Keratinocyte (primary cell): ENCODE results near the gene RPL34. TPM values are rescaled to one million over a fixed set of nuclear protein-coding genes. Genes with fewer than 3 reads are reported as not detected.
A peak's percentile ranks its signal among the peaks of the same experiment; 100 is the strongest.

Experiments
- DNase-seq: peaks from one replicate; pipeline ENCODE4 v3.0.0-alpha.2; 2011; ENCODE audit warnings: low read depth, missing footprints, low spot score
- FAIRE-seq: peaks from 2 replicates; lab custom pipeline; 2011; peaks lifted over from hg19 to GRCh38; lab: Jason Lieb, UNC
- H2AFZ ChIP-seq: 2 replicates; pipeline ENCODE4 v1.6.0; 2012; ENCODE audit warnings: low read length, control low read depth, inconsistent platforms; ENCODE audit not compliant: control insufficient read depth
- H3K27ac ChIP-seq: 2 replicates; pipeline ENCODE4 v1.5.1; 2011; ENCODE audit warnings: low read length; ENCODE audit not compliant: control insufficient read depth, insufficient read depth
- H3K27me3 ChIP-seq: 3 replicates; pipeline ENCODE4 v1.6.0; 2011; ENCODE audit warnings: low read length; ENCODE audit not compliant: control insufficient read depth, insufficient read depth; ENCODE audit errors: extremely low read depth
- H3K36me3 ChIP-seq, 2 experiments: 2 replicates in 1 of 2; 3 replicates in 1 of 2; pipeline ENCODE4 v1.5.1; 2011; ENCODE audit warnings: low read length in 2 of 2, mild to moderate bottlenecking in 1 of 2; ENCODE audit not compliant: control insufficient read depth in 2 of 2, insufficient read depth in 2 of 2; ENCODE audit errors: extremely low read depth in 1 of 2
- H3K4me1 ChIP-seq: 3 replicates; pipeline ENCODE4 v1.5.1; 2011; ENCODE audit warnings: low read length; ENCODE audit not compliant: control insufficient read depth, insufficient read depth; ENCODE audit errors: extremely low read depth
- H3K4me2 ChIP-seq: 3 replicates; pipeline ENCODE4 v1.6.0; 2011; ENCODE audit warnings: low read depth, low read length; ENCODE audit not compliant: control insufficient read depth, insufficient read depth; ENCODE audit errors: extremely low read depth
- H3K4me3 ChIP-seq, 3 experiments: fragments of 200-600 bp in 1 of 3; sonication (generic) in 1 of 3; 2 replicates in 2 of 3; 3 replicates in 1 of 3; pipeline ENCODE4 v1.5.1; 2011 to 2016; ENCODE audit warnings: low read length in 3 of 3, mild to moderate bottlenecking in 3 of 3, control low read depth in 2 of 3, inconsistent platforms in 1 of 3, low read depth in 1 of 3, mixed read lengths in 1 of 3, mixed run types in 1 of 3, moderate library complexity in 1 of 3; ENCODE audit not compliant: control insufficient read depth in 2 of 3, insufficient read depth in 2 of 3; ENCODE audit errors: extremely low read depth in 1 of 3
- H3K79me2 ChIP-seq: 2 replicates; pipeline ENCODE4 v1.6.0; 2012; ENCODE audit warnings: low read length; ENCODE audit not compliant: control insufficient read depth, insufficient read depth
- H3K9ac ChIP-seq: 3 replicates; pipeline ENCODE4 v1.6.0; 2011; ENCODE audit warnings: low read length; ENCODE audit not compliant: control insufficient read depth, insufficient read depth; ENCODE audit errors: extremely low read depth
- H3K9me1 ChIP-seq: 3 replicates; pipeline ENCODE4 v1.6.0; 2011; ENCODE audit warnings: low read length; ENCODE audit not compliant: control insufficient read depth, insufficient read depth; ENCODE audit errors: extremely low read depth
- H3K9me3 ChIP-seq: 2 replicates; pipeline ENCODE4 v1.5.1; 2012; ENCODE audit warnings: low read depth, low read length; ENCODE audit not compliant: control insufficient read depth
- H4K20me1 ChIP-seq: 3 replicates; pipeline ENCODE4 v1.6.0; 2011; ENCODE audit warnings: low read length; ENCODE audit not compliant: control insufficient read depth, insufficient read depth; ENCODE audit errors: extremely low read depth
- CTCF ChIP-seq, 3 experiments: IDR thresholded peaks in 1 of 3; conservative IDR thresholded peaks in 1 of 3; optimal IDR thresholded peaks in 1 of 3; 2 replicates in 2 of 3; 3 replicates in 1 of 3; pipeline versions ENCODE3 to v1.5.1; 2011; ENCODE audit warnings: low read length in 3 of 3, mild to moderate bottlenecking in 3 of 3, moderate library complexity in 2 of 3, control low read depth in 1 of 3, inconsistent platforms in 1 of 3; ENCODE audit not compliant: insufficient read depth in 2 of 3; ENCODE audit errors: extremely low read depth in 1 of 3
- EZH2 ChIP-seq: IDR thresholded peaks from one replicate; pipeline ENCODE4 v1.6.1; 2012; ENCODE audit warnings: inconsistent platforms, mild to moderate bottlenecking, low read length, moderate library complexity
- dilution Hi-C: fragments of 300-500 bp; cut with MboI; formaldehyde crosslinking; loops from one replicate; pipeline ENCODE4 v1.7.0; 2020; ENCODE audit warnings: low sequenced_read_pairs; ENCODE audit not compliant: extremely low pct_ligation_motif_present
- polyA plus RNA-seq, 5 experiments: library from polyadenylated mRNA; depleted of rRNA in 3 of 5; stranded (reverse) in 3 of 5; stranded (forward) in 1 of 5; unstranded in 1 of 5; fragments of >200 nt; gene quantifications; 1 replicate in 1 of 5; 2 replicates in 3 of 5; 3 replicates in 1 of 5; pipeline versions ENCODE4 v1.2.1 to v1.2.3, GENCODE V29; 2011 to 2012; ENCODE audit warnings: missing spikeins in 2 of 5, low read depth in 1 of 5, low replicate concordance in 1 of 5

The RPL34 gene
- polyA plus RNA-seq, 1 donor (not counting 4 experiments of a cell fraction or from before 2014, with no cell fraction given), result 3,164 TPM

DNA sequence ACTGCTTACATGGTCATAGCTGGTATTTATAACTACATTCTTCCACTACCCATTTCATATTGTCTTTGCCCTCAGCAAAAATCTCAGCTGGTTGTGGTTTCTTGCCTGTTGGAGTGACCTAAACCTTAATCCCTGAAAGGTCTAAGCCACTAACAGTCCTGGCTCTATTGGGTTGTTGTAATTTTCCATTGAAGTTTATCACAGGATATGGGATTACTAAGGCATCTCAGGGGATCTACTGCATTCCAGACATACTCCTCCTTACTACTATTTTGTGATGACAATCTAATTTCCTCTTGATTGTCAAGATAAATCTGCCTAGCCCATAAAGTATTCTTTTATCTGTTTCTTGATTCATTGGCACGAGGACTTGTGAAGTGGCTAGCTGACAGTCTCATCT, 23.9 kb downstream of the RPL34 start:
- Histone ChIP-seq H3K27ac (no peak overlapping the region), H3K27me3 (no peaks in the 10 kb centered on the region), H3K9me1 (no peaks in the 10 kb centered on the region), H3K4me3 (no peak overlapping the region), H4K20me1 (no peaks in the 10 kb centered on the region), H3K9ac (no peak overlapping the region), H3K9me3 (no peaks in the 10 kb centered on the region), H2AFZ (no peak overlapping the region), H3K4me1 (no peaks in the 10 kb centered on the region), H3K79me2 (no peaks in the 10 kb centered on the region), H3K4me2 (no peak overlapping the region), H3K36me3 (no peaks in the 10 kb centered on the region)
- FAIRE-seq (peak; percentile 32), DNase-seq (no peak)
- TF ChIP-seq CTCF (optimal IDR thresholded peaks at IDR 0.05 in 1 of 3, IDR thresholded peaks at IDR 0.05 in 1 of 3, conservative IDR thresholded peaks at IDR 0.05 in 1 of 3; ENCODE audit: extremely low read depth in 1 of 3, insufficient read depth in 2 of 3, low read length in 3 of 3) (no peak), EZH2 (no peak)
- dilution Hi-C loops, result no loop called here

GRCh38 chr4:108646706-108647105, 26.3 kb downstream of the RPL34 start:
- DNase-seq (no peak), FAIRE-seq (no peak)
- no peaks in the 10 kb centered on the region for H3K9me1 ChIP-seq
- no peak overlapping the region for H3K4me3 ChIP-seq
- no peak overlapping the region for H3K9ac ChIP-seq
- no peaks in the 10 kb centered on the region for H3K27me3 ChIP-seq
- H4K20me1 ChIP-seq, result no peaks in the 10 kb centered on the region
- no peaks in the 10 kb centered on the region for H3K9me3 ChIP-seq
- peaks cover 13% of the 10 kb centered on the region for H3K79me2 ChIP-seq
- H2AFZ ChIP-seq, result no peak overlapping the region
- TF ChIP-seq EZH2, result no peak
- TF ChIP-seq CTCF (optimal IDR thresholded peaks at IDR 0.05 in 1 of 3, IDR thresholded peaks at IDR 0.05 in 1 of 3, conservative IDR thresholded peaks at IDR 0.05 in 1 of 3; ENCODE audit: extremely low read depth in 1 of 3, insufficient read depth in 2 of 3, low read length in 3 of 3), result no peak
- H3K36me3 ChIP-seq, result no peaks in the 10 kb centered on the region
- H3K4me2 ChIP-seq, result no peak overlapping the region
- peaks cover 3% of the 10 kb centered on the region for H3K4me1 ChIP-seq
- dilution Hi-C loops, result no loop called here
- H3K27ac ChIP-seq, result no peak overlapping the region
